Measurements from ENCODE around the gene GTF2H2C.
"Not testable (repeated sequence)": the region's sequence is repeated elsewhere in the genome, so short reads cannot be mapped to it uniquely, and the experiment has no call there.

GTF2H2C gene

GRCh38 chr5:69559908-69560330, at the start of gene GTF2H2C:
GTF2H2C (plus strand) TSS chr5:69560191; CDS start chr5:69565133, 4,942 bp downstream.
- FAIRE-seq; DNase-seq (ENCODE audit: extremely low spot score, insufficient read length, low read depth): not testable (repeated sequence)

- no peak for DNase-seq (ENCODE audit: extremely low spot score, insufficient read length, low read depth)
- no peak for FAIRE-seq
Measured at GRCh38 chr5:69510694-69511093, 49.3 kb upstream of the GTF2H2C start.

GRCh38 chr5:69512740-69513260, 47.2 kb upstream of the GTF2H2C start:
- FAIRE-seq (no peak), DNase-seq (ENCODE audit: extremely low spot score, insufficient read length, low read depth) (no peak)

- FAIRE-seq; DNase-seq (ENCODE audit: extremely low spot score, insufficient read length, low read depth): not testable (repeated sequence)
Measured at GRCh38 chr5:69515570-69515969, 44.4 kb upstream of the GTF2H2C start.

GRCh38 chr5:69516769-69517168, 43.2 kb upstream of the GTF2H2C start:
- no peak for DNase-seq (ENCODE audit: extremely low spot score, insufficient read length, low read depth)
- FAIRE-seq: no peak

GRCh38 chr5:69517763-69518212, 42.2 kb upstream of the GTF2H2C start:
- no peak for FAIRE-seq
- DNase-seq (ENCODE audit: extremely low spot score, insufficient read length, low read depth): no peak

- FAIRE-seq (no peak), DNase-seq (ENCODE audit: extremely low spot score, insufficient read length, low read depth) (no peak)
Measured at GRCh38 chr5:69519285-69519684, 40.7 kb upstream of the GTF2H2C start.

- DNase-seq (ENCODE audit: extremely low spot score, insufficient read length, low read depth) (no peak), FAIRE-seq (no peak)
Measured at GRCh38 chr5:69522035-69522434, 38.0 kb upstream of the GTF2H2C start.

GRCh38 chr5:69525490-69525889, 34.5 kb upstream of the GTF2H2C start:
- DNase-seq (ENCODE audit: extremely low spot score, insufficient read length, low read depth) (no peak), FAIRE-seq (no peak)

- no peak for FAIRE-seq
Measured at GRCh38 chr5:69526660-69527059, 33.3 kb upstream of the GTF2H2C start.

GRCh38 chr5:69527128-69527770, 32.7 kb upstream of the GTF2H2C start:
- DNase-seq (ENCODE audit: extremely low spot score, insufficient read length, low read depth) (no peak), FAIRE-seq (no peak)

More at GRCh38 chr5:69526660-69527059, 33.3 kb upstream of the GTF2H2C start:
- DNase-seq (ENCODE audit: extremely low spot score, insufficient read length, low read depth): no peak

GRCh38 chr5:69528035-69528434, 32.0 kb upstream of the GTF2H2C start:
- DNase-seq (ENCODE audit: extremely low spot score, insufficient read length, low read depth) (no peak), FAIRE-seq (no peak)

- DNase-seq (ENCODE audit: extremely low spot score, insufficient read length, low read depth) (no peak), FAIRE-seq (no peak)
Measured at GRCh38 chr5:69528609-69529008, 31.4 kb upstream of the GTF2H2C start.

GRCh38 chr5:69530561-69531405, 29.2 kb upstream of the GTF2H2C start:
- FAIRE-seq: no peak
- DNase-seq (ENCODE audit: extremely low spot score, insufficient read length, low read depth): no peak

GRCh38 chr5:69531406-69531801, 28.6 kb upstream of the GTF2H2C start:
- DNase-seq (ENCODE audit: extremely low spot score, insufficient read length, low read depth) (no peak), FAIRE-seq (no peak)

- not testable (repeated sequence) for FAIRE-seq; DNase-seq (ENCODE audit: extremely low spot score, insufficient read length, low read depth)
Measured at GRCh38 chr5:69537911-69538310, 22.1 kb upstream of the GTF2H2C start.

GRCh38 chr5:69538735-69539134, 21.3 kb upstream of the GTF2H2C start:
- not testable (repeated sequence) for DNase-seq (ENCODE audit: extremely low spot score, insufficient read length, low read depth); FAIRE-seq

- not testable (repeated sequence) for FAIRE-seq; DNase-seq (ENCODE audit: extremely low spot score, insufficient read length, low read depth)
Measured at GRCh38 chr5:69541347-69541746, 18.6 kb upstream of the GTF2H2C start.

GRCh38 chr5:69542838-69543618, 17.0 kb upstream of the GTF2H2C start:
- not testable (repeated sequence) for DNase-seq (ENCODE audit: extremely low spot score, insufficient read length, low read depth)
- FAIRE-seq: peak; percentile 12

GRCh38 chr5:69544602-69545001, 15.4 kb upstream of the GTF2H2C start:
- not testable (repeated sequence) for FAIRE-seq; DNase-seq (ENCODE audit: extremely low spot score, insufficient read length, low read depth)
